ENCODE measurements around the gene SLC16A7. TPM values are rescaled to one million over a fixed set of nuclear protein-coding genes. Genes with fewer than 3 reads are reported as not detected.
A peak's percentile ranks its signal among the peaks of the same experiment; 100 is the strongest.

SLC16A7 gene
- total RNA-seq, 1 donor from 2014 or later, result 25.0 TPM

DNA sequence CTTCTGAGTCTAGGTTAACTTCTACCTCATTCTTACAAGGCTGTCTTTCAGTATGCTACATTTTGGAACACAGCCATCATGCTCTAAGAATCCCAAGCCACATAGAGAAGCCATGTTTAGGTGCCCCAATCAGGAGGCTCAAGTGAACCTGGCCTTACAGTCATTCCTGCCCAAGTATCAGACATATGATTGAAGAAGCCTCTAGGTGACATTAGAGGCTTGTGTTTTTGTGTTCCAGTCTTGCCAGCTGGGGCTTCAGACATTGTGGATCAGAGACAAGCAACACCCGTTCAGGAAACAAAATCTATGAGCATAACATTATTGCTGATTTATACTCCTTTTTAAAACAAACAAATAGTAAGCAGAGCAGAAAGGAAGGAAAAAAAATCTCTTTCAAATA, 8.1 kb upstream of the SLC16A7 start:
- no peak overlapping the region for H3K27ac Mint-ChIP-seq (ENCODE audit: unreplicated experiment)

DNA sequence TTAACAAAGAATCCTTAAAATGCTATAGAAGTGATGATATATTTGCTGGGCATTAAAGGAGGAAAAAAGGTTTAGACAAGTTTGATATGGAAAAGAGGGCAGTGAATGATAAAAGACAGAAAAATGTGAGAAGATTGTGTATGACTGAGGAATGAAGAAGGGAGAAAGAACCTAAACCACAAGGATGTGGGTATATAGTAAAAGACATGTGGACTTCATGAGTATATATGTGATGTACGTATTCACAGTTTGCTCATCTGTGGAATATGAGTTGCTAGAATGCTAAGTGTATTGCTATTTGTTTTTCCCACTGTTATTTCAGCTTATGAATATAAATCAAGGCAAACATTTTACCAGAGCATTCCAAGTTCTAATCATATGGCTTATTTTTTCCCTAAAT, 2.1 kb upstream of the SLC16A7 start:
- peaks cover 25% of the 10 kb centered on the region for H3K4me1 Mint-ChIP-seq (ENCODE audit: low read depth)
- H3K27me3 Mint-ChIP-seq (ENCODE audit: low read depth), result no peaks in the 10 kb centered on the region
- no peaks in the 10 kb centered on the region for H3K36me3 Mint-ChIP-seq (ENCODE audit: low read depth)
- no peak for DNase-seq (ENCODE audit: low spot score)
- TF ChIP-seq CTCF (IDR thresholded peaks at IDR 0.05), result no peak
- no peak overlapping the region for H3K4me3 Mint-ChIP-seq (ENCODE audit: unreplicated experiment)
- H3K27ac Mint-ChIP-seq (ENCODE audit: unreplicated experiment), result no peak overlapping the region
- no peaks in the 10 kb centered on the region for H3K9me3 Mint-ChIP-seq (ENCODE audit: low read depth)

More for the DNA sequence above, 8.1 kb upstream of the SLC16A7 start:
- peaks cover 9% of the 10 kb centered on the region for H3K27me3 Mint-ChIP-seq (ENCODE audit: low read depth)
- TF ChIP-seq CTCF (IDR thresholded peaks at IDR 0.05), result no peak
- no peaks in the 10 kb centered on the region for H3K4me1 Mint-ChIP-seq (ENCODE audit: low read depth)
- no peak for DNase-seq (ENCODE audit: low spot score)
- no peaks in the 10 kb centered on the region for H3K36me3 Mint-ChIP-seq (ENCODE audit: low read depth)
- H3K9me3 Mint-ChIP-seq (ENCODE audit: low read depth), result no peaks in the 10 kb centered on the region
- H3K4me3 Mint-ChIP-seq (ENCODE audit: unreplicated experiment), result no peak overlapping the region

DNA sequence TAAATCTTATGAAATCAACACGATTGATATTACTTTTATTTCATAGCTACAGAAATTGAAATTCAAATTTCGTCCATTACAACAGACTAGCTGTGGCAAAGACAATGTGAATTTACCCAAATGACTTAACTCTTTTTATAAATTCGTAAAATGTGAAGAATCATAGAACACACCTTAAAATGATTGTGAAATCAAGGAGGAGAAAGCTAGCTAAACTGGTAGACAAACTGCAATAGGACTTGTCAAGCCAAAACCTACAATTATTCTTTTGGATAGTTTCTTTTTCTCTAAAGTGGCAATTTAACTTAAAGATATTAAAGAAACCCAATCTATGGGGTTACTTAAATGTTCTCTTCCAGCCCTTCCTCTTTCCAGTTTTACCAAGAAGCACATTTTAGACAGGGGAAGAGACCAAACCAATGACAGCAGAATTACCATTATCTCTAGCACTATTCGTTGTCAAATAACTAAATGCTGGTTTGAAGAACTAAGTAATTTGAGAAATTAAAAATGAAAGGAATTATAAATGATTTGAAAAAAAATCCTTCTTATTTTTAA, 807 bp upstream of the SLC16A7 start:
- no peak for DNase-seq (ENCODE audit: low spot score)
- peak overlapping the region; percentile 94 for H3K4me3 Mint-ChIP-seq (ENCODE audit: unreplicated experiment)
- H3K36me3 Mint-ChIP-seq (ENCODE audit: low read depth), result no peaks in the 10 kb centered on the region
- H3K9me3 Mint-ChIP-seq (ENCODE audit: low read depth), result no peaks in the 10 kb centered on the region
- no peak for TF ChIP-seq CTCF (IDR thresholded peaks at IDR 0.05)
- peaks cover 25% of the 10 kb centered on the region for H3K4me1 Mint-ChIP-seq (ENCODE audit: low read depth)
- H3K27me3 Mint-ChIP-seq (ENCODE audit: low read depth), result no peaks in the 10 kb centered on the region
- H3K27ac Mint-ChIP-seq (ENCODE audit: unreplicated experiment), result no peak overlapping the region

DNA sequence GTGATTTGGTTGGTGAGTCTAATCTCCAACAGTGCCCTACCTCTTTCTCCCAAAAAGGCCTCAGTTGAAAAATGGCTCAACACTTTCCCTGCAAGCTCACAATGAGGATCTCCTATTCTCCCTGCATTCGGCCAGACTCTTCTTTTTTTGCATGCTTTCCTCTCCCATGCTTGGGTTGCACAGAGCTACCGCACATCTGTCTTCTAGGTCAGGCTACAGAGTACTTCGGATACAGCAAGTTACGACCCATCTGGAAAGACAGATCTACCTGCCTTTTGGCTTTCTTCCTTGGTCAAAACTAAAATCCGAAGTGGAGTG, 305 bp upstream of the SLC16A7 start:
- no peaks in the 10 kb centered on the region for H3K27me3 Mint-ChIP-seq (ENCODE audit: low read depth)
- no peak for TF ChIP-seq CTCF (IDR thresholded peaks at IDR 0.05)
- DNase-seq (ENCODE audit: low spot score), result no peak
- no peaks in the 10 kb centered on the region for H3K36me3 Mint-ChIP-seq (ENCODE audit: low read depth)
- peak overlapping the region; percentile 90 for H3K27ac Mint-ChIP-seq (ENCODE audit: unreplicated experiment)
- H3K4me3 Mint-ChIP-seq (ENCODE audit: unreplicated experiment), result peak overlapping the region; percentile 94
- H3K4me1 Mint-ChIP-seq (ENCODE audit: low read depth), result peaks cover 25% of the 10 kb centered on the region
- no peaks in the 10 kb centered on the region for H3K9me3 Mint-ChIP-seq (ENCODE audit: low read depth)

DNA sequence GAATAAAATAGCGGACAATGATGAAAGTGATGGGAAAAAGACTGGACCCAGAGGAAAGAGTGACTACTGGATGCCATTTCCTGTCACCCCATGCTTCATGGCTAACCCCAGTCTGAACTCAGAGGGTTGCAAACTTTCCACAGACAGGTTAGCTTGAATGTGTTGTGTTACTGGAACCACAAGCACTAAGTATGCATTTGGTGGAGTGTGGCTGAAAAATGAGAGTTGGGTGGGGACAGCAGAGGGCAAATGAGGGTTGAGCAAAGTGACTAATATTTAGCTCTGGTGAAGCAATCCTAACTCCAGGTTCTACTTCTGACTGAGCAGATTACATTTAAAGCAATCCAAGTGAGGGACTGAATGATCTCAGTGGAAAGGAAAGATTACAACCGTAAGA, 1.6 kb downstream of the SLC16A7 start:
- no peak for DNase-seq (ENCODE audit: low spot score)
- Mint-ChIP-seq H3K36me3 (ENCODE audit: low read depth) (no peaks in the 10 kb centered on the region), H3K4me1 (ENCODE audit: low read depth) (peaks cover 25% of the 10 kb centered on the region), H3K9me3 (ENCODE audit: low read depth) (no peaks in the 10 kb centered on the region), H3K27ac (ENCODE audit: unreplicated experiment) (peak overlapping the region; percentile 99), H3K4me3 (ENCODE audit: unreplicated experiment) (peak overlapping the region; percentile 94), H3K27me3 (ENCODE audit: low read depth) (no peaks in the 10 kb centered on the region)
- TF ChIP-seq CTCF (IDR thresholded peaks at IDR 0.05), result no peak

All from chondrocyte (in vitro differentiated cells).